Naive B cell (primary cell): ENCODE data around the gene GDF10. TPM values are rescaled to one million over a fixed set of nuclear protein-coding genes. Genes with fewer than 3 reads are reported as not detected.
A peak's percentile ranks its signal among the peaks of the same experiment; 100 is the strongest.

Experiments used
- ATAC-seq, 2 donors: fragments of 150-1000 bp; cut with Tn5 transposase; 2 replicates each; pipeline ENCODE4 v1.10.0; 2021; ENCODE audit warnings: low read depth in 2 of 2, mild to moderate bottlenecking in 2 of 2, moderate library complexity in 2 of 2
- DNase-seq: peaks from one replicate; pipeline ENCODE4 v3.0.0; 2022
- H3K27ac Mint-ChIP-seq, 6 donors: one replicate each; pipeline ENCODE4 v1.8.0; 2020 to 2022; ENCODE audit warnings: mild to moderate bottlenecking in 6 of 6, mixed read lengths in 6 of 6, moderate library complexity in 5 of 6, inconsistent platforms in 2 of 6
- H3K27me3 Mint-ChIP-seq, 3 donors: one replicate each; pipeline ENCODE4 v1.8.0; 2021 to 2022; ENCODE audit warnings: mixed read lengths in 3 of 3, mild to moderate bottlenecking in 1 of 3
- H3K36me3 Mint-ChIP-seq, 2 donors: one replicate each; pipeline ENCODE4 v1.8.0; 2020 to 2022; ENCODE audit warnings: mixed read lengths in 2 of 2, inconsistent platforms in 1 of 2, mild to moderate bottlenecking in 1 of 2
- H3K4me1 Mint-ChIP-seq, 3 donors: one replicate each; pipeline ENCODE4 v1.8.0; 2020 to 2022; ENCODE audit warnings: mixed read lengths in 3 of 3, inconsistent platforms in 1 of 3, mild to moderate bottlenecking in 1 of 3, moderate library complexity in 1 of 3
- H3K4me3 Mint-ChIP-seq, 8 donors: one replicate each; pipeline ENCODE4 v1.8.0; 2020 to 2022; ENCODE audit warnings: mild to moderate bottlenecking in 8 of 8, mixed read lengths in 8 of 8, moderate library complexity in 8 of 8, inconsistent platforms in 2 of 8
- H3K9me3 Mint-ChIP-seq, 7 donors: one replicate each; pipeline ENCODE4 v1.8.0; 2020 to 2022; ENCODE audit warnings: mixed read lengths in 7 of 7, mild to moderate bottlenecking in 5 of 7, inconsistent platforms in 2 of 7, moderate library complexity in 1 of 7
- polyA plus RNA-seq, 6 donors: library from polyadenylated mRNA; unstranded; fragments of 300-500 nt; fragmentation: Illumina TruSeq; gene quantifications; one replicate each; pipeline ENCODE4 v1.2.3, GENCODE V29; 2021; ENCODE audit warnings: low read depth in 6 of 6

GDF10 gene, protein sequence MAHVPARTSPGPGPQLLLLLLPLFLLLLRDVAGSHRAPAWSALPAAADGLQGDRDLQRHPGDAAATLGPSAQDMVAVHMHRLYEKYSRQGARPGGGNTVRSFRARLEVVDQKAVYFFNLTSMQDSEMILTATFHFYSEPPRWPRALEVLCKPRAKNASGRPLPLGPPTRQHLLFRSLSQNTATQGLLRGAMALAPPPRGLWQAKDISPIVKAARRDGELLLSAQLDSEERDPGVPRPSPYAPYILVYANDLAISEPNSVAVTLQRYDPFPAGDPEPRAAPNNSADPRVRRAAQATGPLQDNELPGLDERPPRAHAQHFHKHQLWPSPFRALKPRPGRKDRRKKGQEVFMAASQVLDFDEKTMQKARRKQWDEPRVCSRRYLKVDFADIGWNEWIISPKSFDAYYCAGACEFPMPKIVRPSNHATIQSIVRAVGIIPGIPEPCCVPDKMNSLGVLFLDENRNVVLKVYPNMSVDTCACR
- polyA plus RNA-seq, result not detected

DNA sequence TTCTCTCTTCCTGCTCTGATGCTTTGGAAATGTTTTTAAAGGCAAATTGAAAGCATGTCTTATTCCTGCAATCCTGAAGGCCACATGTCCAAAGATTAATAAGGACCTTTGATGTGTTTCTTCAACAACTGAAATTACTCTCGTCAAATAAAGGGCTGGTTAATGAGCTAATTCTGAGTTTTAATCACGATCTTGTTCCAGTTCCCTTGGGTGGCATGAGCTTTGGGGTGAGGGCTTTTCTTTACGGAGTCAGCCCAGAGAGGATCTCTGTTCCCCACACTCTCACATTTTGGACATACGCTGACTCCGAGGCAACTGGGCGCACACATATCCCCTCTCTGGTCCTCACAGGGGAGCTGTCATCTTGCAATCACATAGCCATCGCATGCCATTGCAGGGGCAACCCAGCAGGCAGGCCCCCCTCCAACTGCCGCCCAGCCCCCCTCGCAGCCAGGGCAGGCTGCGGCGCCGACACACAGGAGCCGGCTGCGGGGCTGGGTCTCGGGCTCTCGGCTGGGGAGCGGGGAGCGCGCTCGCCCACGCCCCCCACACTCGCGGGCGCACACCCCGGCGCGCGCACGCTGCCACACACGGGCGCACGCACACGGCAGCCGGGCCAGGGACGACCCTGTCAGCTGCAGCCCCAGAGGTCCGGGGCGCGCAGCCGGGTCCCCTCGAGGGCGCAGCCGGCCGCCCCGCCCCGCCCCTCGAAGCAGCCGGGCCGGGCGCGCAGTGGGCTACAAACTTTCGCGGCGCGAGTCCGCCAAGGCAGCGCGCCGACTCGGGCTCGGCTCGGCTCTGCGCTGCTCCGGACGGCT lies at the start of gene GDF10:
Gene GDF10 (plus strand): TSS at position 587 of the 818 bp plus-strand sequence. CDS start 455 bp downstream, outside the sequence.
- peaks cover 5 to 8% (median 5%) of the 10 kb centered on the region in 3 donors for H3K4me1 Mint-ChIP-seq
- no peak for DNase-seq
- peaks cover 0 to 7% of the 10 kb centered on the region in 2 donors for H3K36me3 Mint-ChIP-seq
- H3K4me3 Mint-ChIP-seq, result peak within 1 kb of the TSS in 6 of 8 donors; percentile 13 to 70 (median 56)
- H3K9me3 Mint-ChIP-seq, result no peaks in the 10 kb centered on the region
- H3K27me3 Mint-ChIP-seq, result peaks cover 46 to 69% (median 63%) of the 10 kb centered on the region in 3 donors
- ATAC-seq, result no peak
- no peak within 1 kb of the TSS for H3K27ac Mint-ChIP-seq

DNA sequence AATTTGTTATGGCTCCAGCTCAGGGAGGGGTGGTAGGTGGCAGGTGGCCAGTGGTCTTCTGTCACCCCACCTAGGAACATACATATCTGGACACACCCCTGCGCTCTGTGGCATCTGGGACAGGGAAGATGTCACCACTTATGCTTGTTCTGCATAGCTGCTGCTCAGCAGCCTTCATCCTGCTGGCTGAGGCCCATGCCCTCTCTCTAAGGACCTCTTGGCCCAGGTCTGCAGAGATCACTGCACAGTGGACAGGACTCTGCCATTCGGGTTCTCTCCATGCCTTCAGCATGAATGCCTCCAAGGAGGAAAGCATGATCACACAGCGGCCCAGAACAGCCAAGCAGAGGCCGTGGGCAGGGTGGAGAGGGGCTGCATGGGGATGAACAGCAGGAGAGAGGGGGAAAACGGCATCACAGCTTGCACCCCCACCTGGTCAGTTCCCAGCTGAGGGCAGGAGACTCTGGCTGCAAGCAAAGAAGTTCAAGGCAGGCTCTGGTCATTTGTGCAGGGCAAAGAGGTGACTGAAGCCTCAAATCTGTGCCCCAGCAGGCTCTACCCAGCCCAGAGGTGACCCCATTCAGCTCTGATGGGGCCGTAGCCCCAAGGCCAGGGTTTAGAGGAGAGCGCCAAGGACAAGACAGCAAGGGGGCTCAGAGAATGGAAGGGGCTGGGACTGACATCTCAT lies 47.8 kb upstream of the GDF10 start:
- no peaks in the 10 kb centered on the region for H3K27me3 Mint-ChIP-seq
- H3K4me1 Mint-ChIP-seq, result peaks cover 16 to 25% (median 23%) of the 10 kb centered on the region in 3 donors
- no peak for DNase-seq
- H3K36me3 Mint-ChIP-seq, result no peaks in the 10 kb centered on the region
- H3K4me3 Mint-ChIP-seq, result no peak overlapping the region
- ATAC-seq, result no peak
- H3K9me3 Mint-ChIP-seq, result peaks cover 0 to 2% (median 0%) of the 10 kb centered on the region in 7 donors
- H3K27ac Mint-ChIP-seq, result no peak overlapping the region

DNA sequence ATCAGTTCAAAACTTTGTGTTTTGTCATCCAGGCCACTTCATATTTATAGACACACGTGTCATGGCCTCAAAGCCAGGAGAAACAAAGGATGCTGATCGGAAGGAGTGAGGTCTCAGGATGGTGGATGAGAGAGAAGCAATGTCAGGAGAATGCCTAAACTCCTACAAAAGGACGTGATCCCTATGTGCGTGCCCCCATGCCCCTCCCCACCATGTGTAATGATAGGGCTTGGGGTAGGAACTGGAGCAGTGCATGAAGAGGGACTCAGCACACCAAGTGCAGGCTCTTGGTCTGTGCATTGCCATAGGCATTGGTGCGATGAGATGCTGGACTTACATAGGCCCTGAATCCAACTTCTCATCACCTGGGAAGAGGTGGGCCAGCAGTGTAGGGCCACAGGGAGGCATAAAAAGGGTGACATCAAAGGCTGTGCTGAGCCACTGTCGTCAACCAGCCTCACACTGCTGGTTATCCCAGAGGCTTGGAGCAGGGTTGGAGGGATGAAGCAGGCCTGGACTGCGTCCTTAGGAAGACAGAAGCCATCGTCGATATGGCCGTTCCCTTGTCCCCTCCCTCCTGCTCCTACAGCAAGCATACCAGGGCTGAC lies 46.9 kb upstream of the GDF10 start:
- DNase-seq (no peak), ATAC-seq (no peak)
- Mint-ChIP-seq H3K4me3 (no peak overlapping the region), H3K9me3 (peaks cover 0 to 3% (median 0%) of the 10 kb centered on the region in 7 donors), H3K27me3 (no peaks in the 10 kb centered on the region), H3K4me1 (peaks cover 24 to 34% (median 32%) of the 10 kb centered on the region in 3 donors), H3K27ac (peak overlapping the region in 1 of 6 donors; percentile 31), H3K36me3 (no peaks in the 10 kb centered on the region)

DNA sequence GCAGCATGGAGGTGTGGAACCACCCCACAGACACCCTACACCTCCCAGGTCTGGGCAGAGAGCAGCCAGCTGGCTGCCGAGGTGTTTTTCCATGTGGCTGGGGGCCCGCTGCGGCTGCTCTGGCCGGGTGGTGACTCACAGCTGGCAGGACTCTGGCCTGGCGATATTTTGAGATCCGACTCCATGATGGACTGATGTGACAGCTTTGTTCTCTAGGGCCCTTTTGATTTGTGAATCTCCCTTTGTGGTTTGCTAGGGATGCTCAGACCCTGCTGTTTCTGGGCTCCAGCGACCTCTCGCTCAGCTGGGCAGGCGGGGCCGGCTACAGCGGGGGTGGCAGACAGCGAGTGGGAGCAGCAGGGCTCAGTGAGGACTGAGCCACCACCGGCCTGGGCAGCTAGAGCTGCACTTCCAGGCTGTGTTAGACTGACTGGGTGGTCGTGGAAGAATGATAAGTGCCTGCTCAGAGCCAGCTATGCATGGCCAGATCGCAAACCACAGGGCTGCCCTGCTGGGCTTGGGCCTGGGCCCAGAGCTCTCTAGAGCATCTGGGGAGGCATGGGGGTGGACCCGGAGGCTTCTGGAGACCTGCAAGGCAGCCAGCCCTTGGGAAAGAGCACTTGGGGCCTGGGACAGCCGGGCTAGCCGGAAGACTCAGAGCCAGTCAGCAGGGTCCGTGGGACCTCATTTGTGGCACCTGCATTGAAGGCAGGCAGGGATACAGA lies 46.2 kb upstream of the GDF10 start:
- H3K27ac Mint-ChIP-seq, result no peak overlapping the region
- peaks cover 0 to 3% (median 0%) of the 10 kb centered on the region in 7 donors for H3K9me3 Mint-ChIP-seq
- H3K4me1 Mint-ChIP-seq, result peaks cover 25 to 40% (median 34%) of the 10 kb centered on the region in 3 donors
- no peak for ATAC-seq
- H3K36me3 Mint-ChIP-seq, result no peaks in the 10 kb centered on the region
- H3K27me3 Mint-ChIP-seq, result no peaks in the 10 kb centered on the region
- no peak overlapping the region for H3K4me3 Mint-ChIP-seq
- no peak for DNase-seq

DNA sequence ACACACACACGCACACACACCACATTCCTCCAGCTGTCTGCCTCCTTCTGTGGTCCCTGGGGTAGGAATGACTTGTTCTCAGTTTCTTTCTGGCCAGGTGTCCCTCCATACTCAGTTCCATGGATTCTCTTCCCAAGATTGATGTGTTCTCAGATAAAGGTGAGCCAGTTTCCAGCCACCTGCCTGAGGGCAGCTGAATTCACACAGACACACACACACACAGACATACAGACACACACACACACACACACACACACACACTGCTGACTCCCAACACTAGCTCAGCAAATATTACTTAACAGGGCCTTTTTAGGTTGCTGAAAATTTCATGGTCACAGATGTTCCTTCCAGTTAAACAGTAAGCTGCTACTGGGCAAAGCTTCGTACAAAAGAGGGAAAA lies 45.4 kb upstream of the GDF10 start:
- ATAC-seq, result no peak
- H3K4me1 Mint-ChIP-seq, result peaks cover 22 to 48% (median 39%) of the 10 kb centered on the region in 3 donors
- H3K27ac Mint-ChIP-seq, result peak overlapping the region in 2 of 6 donors; percentile 61 to 74
- H3K9me3 Mint-ChIP-seq, result peaks cover 0 to 2% (median 0%) of the 10 kb centered on the region in 7 donors
- no peak for DNase-seq
- H3K4me3 Mint-ChIP-seq, result no peak overlapping the region
- no peaks in the 10 kb centered on the region for H3K36me3 Mint-ChIP-seq
- H3K27me3 Mint-ChIP-seq, result no peaks in the 10 kb centered on the region

DNA sequence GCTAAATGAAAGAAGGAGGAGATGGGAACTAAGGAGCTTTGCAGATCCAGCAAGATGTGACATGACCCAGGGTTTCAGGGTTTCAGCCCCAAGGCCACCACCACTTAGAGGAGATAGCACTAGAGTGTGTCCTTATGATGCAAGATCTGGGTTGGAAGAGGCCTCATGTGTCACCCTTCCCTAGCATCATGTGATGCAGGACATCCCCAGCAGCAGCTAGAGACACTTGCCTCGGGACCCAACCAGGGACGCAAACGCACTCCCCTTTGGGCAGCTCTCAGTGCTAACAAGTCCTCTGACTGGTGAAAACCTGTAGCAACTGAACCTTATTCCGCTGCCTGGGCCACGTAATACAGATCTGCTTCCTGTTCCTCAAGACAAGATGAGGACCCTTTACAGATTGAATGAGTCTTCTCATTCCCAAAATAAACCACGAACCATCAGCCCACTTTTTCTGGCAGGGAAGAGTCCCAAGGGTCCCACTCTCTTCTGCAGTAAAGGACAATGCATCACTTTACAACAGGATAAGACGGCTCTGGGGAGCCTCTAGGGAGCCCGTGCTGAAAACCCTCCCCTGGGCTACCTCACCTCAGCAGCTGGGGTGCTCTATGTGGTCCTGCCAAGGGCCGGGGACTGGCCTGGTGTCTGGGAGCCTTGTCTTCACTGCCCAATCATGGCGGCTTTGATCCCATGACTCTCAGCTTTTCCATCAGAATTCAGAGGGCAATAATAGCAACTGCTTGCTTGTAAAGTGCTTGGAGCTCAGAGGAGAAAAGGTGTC lies 44.8 kb upstream of the GDF10 start:
- no peak for ATAC-seq
- Mint-ChIP-seq H3K9me3 (peaks cover 0 to 2% (median 0%) of the 10 kb centered on the region in 7 donors), H3K4me1 (peaks cover 27 to 54% (median 45%) of the 10 kb centered on the region in 3 donors), H3K27ac (peak overlapping the region in 4 of 6 donors; percentile 9 to 70 (median 58)), H3K27me3 (no peaks in the 10 kb centered on the region), H3K36me3 (no peaks in the 10 kb centered on the region), H3K4me3 (peak overlapping the region in 1 of 8 donors; percentile 41)
- DNase-seq, result no peak

DNA sequence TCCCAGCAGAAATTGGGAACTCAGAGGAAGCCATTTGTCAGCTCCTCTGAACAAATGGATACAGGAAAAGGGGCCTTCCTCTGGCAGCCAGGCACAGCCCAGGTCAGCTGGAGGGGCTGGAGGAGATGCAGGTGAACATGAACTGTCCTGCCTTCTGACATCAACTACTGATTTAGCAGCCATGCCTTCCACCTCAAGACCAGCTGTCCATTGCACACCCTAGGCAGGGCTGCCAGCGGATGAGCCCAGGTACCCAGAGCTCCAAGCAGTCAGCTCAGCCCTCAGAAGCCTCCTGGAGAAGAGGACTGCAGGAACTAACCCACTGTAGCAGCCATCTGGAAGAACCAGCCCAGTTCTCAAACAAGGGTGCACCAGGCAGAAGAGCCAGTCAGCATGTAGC lies 44.1 kb upstream of the GDF10 start:
- no peak for DNase-seq
- H3K27ac Mint-ChIP-seq, result peak overlapping the region in 3 of 6 donors; percentile 56 to 70 (median 61)
- ATAC-seq, result no peak
- H3K4me1 Mint-ChIP-seq, result peaks cover 34 to 61% (median 52%) of the 10 kb centered on the region in 3 donors
- peak overlapping the region in 2 of 8 donors; percentile 12 to 81 for H3K4me3 Mint-ChIP-seq
- no peaks in the 10 kb centered on the region for H3K36me3 Mint-ChIP-seq
- H3K27me3 Mint-ChIP-seq, result no peaks in the 10 kb centered on the region
- peaks cover 0 to 2% (median 0%) of the 10 kb centered on the region in 7 donors for H3K9me3 Mint-ChIP-seq

DNA sequence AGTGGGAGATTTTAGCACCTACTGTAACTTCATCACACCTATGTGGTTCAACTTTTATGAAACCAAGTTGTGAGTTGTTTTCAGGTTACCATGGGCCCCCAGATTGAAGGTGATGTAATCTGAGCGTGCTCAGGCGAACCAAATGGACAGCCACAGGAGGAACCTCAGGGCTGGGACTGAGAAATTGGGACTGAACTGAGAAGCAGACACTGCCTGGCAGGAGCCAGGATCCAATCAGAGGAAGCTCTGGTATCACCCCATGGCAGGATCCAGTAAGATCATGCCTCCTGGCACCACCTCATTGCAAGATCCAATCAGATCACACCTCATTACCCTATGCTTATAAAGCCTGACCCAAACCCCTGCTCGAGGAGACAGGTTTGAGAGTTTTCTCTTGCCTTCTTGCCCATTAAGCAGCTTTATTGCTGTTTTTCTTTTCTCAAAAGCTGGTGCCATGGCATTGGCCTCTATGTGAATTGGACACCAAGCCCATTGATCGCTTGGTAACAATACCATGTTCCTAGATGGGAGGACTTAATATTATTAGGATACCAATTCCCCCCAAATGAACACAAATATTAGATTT lies 43.2 kb upstream of the GDF10 start:
- Mint-ChIP-seq H3K36me3 (no peaks in the 10 kb centered on the region), H3K27ac (peak overlapping the region; percentile 27 to 94 (median 82)), H3K9me3 (peaks cover 0 to 2% (median 0%) of the 10 kb centered on the region in 7 donors), H3K27me3 (no peaks in the 10 kb centered on the region), H3K4me1 (peaks cover 43 to 71% (median 61%) of the 10 kb centered on the region in 3 donors), H3K4me3 (peak overlapping the region in 5 of 8 donors; percentile 50 to 80 (median 73))
- no peak for DNase-seq
- no peak for ATAC-seq

DNA sequence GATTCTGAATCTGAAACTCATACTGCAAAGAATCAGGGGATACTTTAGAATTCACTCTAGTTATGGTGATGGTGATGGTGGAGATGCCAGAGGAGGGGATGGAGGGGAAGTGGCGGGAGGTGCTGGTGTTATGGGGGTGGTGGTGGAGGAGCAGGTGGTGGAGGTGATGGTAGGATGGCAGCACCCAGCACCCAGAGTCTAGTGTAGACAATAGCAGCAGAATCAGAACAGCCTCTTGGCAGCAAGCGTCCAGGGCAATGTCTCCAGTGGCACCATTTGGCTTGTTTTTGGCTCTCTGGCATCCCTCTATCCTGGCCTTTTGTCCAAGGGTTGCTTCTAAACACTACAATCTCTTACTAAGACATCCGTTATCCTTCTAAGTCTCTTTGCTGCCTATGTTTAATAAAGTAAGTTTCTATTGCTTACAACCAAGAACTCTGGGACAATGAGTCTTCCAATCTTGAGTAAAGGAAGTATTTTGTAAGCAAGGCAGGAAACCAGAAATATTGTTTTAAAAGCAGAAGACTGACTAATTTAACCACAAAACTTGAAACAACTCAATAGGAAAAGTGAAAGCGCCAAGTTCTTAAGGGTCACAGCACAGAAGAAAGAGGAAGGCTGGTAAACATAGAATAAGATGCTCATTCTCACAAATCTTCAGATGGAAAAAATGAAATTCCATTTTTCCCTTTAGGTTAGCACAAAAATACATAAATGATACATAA lies 42.4 kb upstream of the GDF10 start:
- peaks cover 45 to 77% (median 62%) of the 10 kb centered on the region in 3 donors for H3K4me1 Mint-ChIP-seq
- DNase-seq (peak; percentile 27), ATAC-seq (peak; percentile 25 to 38)
- peak overlapping the region; percentile 4 to 80 (median 72) for H3K4me3 Mint-ChIP-seq
- H3K27ac Mint-ChIP-seq, result peak overlapping the region; percentile 81 to 94 (median 89)
- H3K36me3 Mint-ChIP-seq, result no peaks in the 10 kb centered on the region
- peaks cover 0 to 2% (median 0%) of the 10 kb centered on the region in 7 donors for H3K9me3 Mint-ChIP-seq
- H3K27me3 Mint-ChIP-seq, result no peaks in the 10 kb centered on the region

DNA sequence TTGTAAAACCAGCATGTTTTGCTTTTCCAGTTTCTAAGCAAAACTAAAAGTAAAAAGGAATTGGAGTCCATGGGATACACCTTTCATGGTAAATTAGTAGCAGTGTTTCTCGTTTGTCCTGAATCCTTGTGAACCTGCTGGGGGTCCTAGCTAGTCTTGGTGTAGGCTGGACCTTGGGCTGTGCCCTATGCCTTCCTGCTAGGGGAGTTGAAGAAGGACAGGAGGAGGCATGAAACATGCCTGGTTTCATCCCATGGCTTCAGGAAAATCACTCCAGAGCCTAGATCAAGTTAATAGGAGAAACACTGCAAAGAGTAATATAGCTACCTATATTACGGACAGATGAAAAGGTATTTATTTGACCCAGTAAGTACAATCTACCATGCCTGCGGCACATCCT lies 41.1 kb upstream of the GDF10 start:
- Mint-ChIP-seq H3K4me1 (peaks cover 45 to 75% (median 62%) of the 10 kb centered on the region in 3 donors), H3K27ac (peak overlapping the region in 2 of 6 donors; percentile 79 to 92)
- ATAC-seq, result no peak

More for the DNA sequence above, 41.1 kb upstream of the GDF10 start:
- DNase-seq, result no peak
- Mint-ChIP-seq H3K27me3 (no peaks in the 10 kb centered on the region), H3K9me3 (peaks cover 0 to 2% (median 0%) of the 10 kb centered on the region in 7 donors), H3K4me3 (no peak overlapping the region), H3K36me3 (no peaks in the 10 kb centered on the region)
